IPS DF 19.7 (cell line): ENCODE data around the gene ARHGAP18.

Experiments
- DNase-seq: peaks from one replicate; pipeline ENCODE4 v3.0.0-alpha.2; 2013; ENCODE audit warnings: low read depth, low spot score

The ARHGAP18 gene

GRCh38 chr6:129670634-129671033, 39.3 kb downstream of the ARHGAP18 start:
- no peak for DNase-seq

- DNase-seq: no peak
These were observed 42.4 kb downstream of the ARHGAP18 start for GRCh38 chr6:129667621-129668020.

- no peak for DNase-seq
These were observed 42.9 kb downstream of the ARHGAP18 start for GRCh38 chr6:129667034-129667433.

- DNase-seq: no peak
These were observed 44.4 kb downstream of the ARHGAP18 start for GRCh38 chr6:129665555-129665954.

GRCh38 chr6:129663531-129663930, 46.4 kb downstream of the ARHGAP18 start:
- no peak for DNase-seq

DNA sequence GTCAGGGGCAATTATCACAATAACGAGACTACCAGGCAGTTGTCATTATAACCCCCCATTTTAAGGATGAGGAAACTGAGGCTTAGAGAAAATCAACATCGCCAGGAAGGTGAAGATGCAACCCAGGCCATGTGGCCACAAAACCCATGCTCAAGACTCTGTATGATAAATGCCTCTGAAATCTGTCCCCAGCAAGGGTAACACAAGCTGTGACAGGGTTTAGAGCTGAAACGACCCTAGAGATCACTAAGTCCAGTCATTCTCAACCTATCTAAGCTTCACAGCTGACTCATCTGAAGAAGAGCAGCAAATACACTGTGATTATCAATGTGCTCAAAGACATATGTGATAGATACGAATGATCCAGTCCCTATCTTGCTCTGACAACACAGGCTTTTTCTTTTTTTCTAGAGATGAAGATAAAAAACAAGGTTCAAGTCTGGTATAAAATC, 47.0 kb downstream of the ARHGAP18 start:
- no peak for DNase-seq

DNA sequence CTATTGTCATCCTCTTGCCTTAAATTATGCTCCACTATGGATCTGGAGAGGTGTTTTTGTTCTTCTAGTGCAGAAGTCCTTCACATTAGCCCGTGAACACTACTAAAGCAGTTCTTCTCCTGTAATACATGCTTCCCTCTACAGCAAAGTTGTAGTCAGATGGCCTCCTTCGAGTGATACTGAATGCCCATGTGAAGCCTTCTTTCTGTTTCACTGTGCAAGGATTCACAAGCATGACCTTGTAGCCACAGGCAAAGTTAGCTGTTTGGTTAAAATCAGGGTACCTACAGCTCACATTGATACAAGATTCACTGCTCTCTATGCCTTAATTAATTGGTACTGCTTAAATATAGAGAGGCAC, 47.6 kb downstream of the ARHGAP18 start:
- DNase-seq: no peak

DNA sequence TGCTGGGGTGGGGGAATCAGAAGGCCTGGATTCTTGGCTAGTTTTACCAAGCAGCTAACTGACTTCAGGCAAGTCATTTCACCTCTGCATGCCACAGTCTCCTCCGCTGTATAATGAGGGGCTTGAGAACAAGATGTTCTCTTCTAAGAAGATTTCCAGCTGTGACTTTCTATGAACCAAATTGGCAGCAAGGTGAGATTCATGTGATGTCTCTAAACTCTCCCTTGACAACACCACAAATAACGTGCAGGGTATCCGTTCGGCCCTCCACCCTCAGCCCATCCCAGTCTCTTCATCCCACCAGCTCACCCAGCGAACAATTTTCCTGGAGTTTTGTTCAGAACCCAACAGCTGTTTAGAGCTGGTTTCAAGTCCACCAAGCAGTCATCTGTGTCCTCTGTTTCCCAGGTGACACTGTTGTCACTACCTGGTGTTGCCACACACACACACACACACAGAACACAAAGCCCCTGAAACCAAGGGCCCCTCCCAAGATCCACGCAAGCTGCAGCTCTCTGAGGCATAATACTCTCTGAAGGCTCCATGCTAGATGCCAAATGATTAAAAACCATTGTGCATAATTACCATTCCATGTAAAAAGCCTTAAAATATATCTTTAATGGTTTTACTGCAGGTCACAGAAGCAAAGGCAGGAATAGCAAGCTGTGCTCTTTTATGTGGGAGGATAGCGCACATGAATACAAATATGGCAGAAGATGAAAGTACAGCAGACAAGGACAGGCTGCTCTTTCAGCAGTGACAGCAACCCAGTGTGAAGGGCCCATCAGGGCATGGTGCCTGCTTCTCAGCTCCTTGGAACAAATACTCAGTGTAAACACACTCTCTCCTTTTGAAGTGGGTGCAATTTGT, 48.2 kb downstream of the ARHGAP18 start:
- no peak for DNase-seq

GRCh38 chr6:129660346-129660676, 49.7 kb downstream of the ARHGAP18 start:
- DNase-seq: no peak

DNA sequence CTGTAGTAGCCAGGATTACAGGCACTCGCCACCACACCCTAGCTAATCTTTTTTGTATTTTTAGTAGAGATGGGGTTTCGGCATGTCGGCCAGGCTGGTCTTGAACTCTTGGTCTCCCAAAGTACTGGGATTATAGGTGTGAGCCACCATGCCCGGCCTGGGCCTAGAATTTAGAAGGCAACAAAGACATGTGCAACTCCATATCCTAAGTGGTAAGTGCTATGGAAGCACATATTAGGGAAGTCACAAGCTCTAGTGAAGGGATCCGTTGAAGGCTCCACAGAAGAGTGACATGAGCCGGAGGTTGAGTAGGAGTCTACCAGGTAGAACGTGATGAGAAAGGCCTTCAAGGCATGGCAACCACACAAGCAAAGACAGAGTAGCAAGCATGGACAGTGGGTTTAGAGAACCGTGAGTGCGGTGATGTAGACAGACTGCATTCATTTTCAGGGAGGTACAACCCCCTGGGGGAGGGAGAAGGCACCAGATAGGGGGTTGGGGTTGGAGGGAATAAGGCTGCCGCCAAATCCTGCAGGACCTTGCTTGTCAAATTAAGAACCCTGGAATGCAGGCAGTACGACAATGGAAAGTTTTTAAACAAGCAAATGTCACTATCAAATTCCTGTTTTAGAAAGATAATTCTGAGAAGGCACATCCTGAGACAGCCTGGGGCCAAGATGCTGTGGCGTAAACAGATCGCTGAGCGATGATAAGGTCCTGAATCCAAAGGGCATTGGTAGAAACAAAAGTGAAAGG, 50.2 kb downstream of the ARHGAP18 start:
- no peak for DNase-seq

GRCh38 chr6:129659167-129659566, 50.8 kb downstream of the ARHGAP18 start:
- DNase-seq: no peak

DNA sequence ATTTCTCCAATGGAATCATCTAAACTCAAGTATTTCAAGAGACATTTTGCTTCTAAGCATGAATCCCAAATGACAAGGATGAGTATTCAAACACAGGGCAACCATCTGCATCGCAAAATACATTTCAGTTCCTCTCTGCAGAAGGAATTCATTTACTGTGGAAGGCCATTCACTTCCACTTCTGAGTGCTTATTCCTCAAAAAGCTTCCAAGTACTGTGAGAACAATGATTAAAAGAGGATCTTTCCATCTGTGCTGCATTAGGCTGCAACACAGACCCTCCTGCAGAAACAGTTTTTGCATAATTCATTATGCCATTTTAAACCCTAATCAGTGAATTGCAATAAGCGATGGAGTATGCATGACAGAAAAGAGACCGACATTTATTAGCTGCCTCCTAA, 52.5 kb downstream of the ARHGAP18 start:
- DNase-seq: no peak

DNA sequence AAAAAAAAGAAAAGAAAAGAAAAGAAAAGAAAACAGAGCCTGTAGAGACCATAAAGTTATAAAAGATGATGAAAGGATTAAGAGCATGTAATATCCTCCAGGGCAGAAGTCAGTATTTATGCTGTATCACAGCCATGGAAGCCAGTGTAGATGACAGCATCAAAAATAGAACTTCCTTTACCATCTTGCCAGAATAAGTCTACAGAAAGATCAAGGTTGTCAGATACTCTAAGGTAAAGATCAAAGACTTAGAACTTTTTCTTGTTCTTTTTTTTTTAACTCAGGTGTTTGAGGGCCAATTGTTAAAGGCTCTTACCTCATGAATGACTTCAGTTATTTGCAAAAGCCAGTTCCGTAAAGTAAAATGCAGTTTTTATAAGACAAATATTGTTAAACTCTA, 54.6 kb downstream of the ARHGAP18 start:
- no peak for DNase-seq

DNA sequence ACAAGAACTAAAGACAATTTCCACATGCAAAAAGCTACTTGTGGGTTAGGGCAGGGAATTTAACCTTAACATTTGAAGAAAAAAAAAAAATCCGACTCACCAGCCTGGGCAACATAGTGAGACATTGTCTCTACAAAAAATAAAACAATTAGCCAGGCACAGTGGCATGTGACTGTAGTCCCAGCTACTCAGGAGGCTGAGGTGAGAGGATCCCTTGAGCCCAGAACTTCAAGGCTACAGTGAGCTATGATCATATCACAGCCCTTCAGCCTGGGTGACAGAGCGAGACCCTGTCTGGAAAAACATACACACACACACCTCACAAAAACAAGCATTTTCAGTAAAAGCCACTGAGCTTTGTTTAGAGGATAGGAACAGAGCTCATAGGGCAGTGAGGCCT, 56.2 kb downstream of the ARHGAP18 start:
- no peak for DNase-seq

- DNase-seq: no peak
These were observed 56.7 kb downstream of the ARHGAP18 start for GRCh38 chr6:129653229-129653628.

DNA sequence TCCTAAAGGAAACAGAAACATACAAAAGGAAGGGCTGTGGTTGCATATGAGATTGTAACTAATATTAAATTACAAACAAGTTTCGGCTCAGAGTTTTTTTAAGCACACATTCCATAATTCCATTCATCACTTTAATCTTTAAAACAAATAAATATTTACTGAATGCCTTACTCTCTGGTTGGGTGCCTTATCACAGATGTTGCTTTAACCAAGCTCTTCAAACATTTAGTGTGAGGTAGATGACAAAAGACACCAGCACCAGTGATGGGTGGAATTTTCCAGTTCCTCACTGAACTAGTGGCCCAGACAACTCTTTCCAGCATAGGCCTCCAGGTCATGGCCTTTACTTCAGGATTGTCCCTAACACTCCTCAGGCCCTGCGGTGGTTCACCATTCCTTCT, 58.7 kb downstream of the ARHGAP18 start:
- DNase-seq: no peak

GRCh38 chr6:129648819-129649491, 61.0 kb downstream of the ARHGAP18 start:
- DNase-seq: no peak

DNA sequence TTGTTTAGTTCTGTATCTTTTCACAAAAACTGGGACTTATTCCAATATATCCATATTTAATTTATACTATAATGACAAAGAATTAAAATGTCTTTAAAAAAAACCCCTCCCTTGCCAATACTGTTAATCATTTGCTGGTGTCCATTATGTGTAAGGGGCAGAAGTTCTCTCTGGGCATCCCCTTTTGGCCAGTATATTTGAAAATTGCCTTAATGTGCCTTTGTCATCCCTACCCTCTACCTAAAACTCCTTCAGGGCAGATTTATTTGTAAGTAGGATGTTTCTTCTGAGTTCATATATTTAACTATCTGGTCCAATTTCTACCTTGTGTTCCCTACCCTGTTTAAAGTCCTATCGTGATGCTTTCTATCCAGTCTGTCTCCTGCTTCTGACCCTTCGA, 62.9 kb downstream of the ARHGAP18 start:
- DNase-seq: no peak

DNA sequence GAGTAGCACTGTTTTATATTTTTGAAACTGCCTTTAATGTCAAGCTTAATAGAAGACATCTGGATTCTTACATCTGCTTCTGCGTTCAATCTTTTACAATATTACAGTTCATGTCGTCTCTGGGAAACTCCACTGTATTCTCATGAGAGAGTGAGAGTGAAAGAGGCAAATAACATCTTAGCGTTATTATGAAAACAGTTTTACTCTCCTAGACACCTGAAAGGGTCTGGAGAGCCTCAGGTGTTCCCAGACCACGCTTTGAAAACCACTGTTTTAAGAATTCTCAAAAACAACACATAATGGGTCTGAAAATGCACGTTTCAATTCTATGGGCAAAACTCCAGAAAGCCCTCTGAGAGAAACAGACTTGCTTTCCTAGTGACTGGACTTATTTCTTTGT, 63.3 kb downstream of the ARHGAP18 start:
- DNase-seq: no peak

- no peak for DNase-seq
These were observed 64.0 kb downstream of the ARHGAP18 start for GRCh38 chr6:129645830-129646579.

- DNase-seq: no peak
These were observed 64.7 kb downstream of the ARHGAP18 start for GRCh38 chr6:129645106-129645829.
